Activated naive CD8-positive, alpha-beta T cell (primary cell): ENCODE results near the gene GFER.
A peak's percentile ranks its signal among the peaks of the same experiment; 100 is the strongest.

ENCODE experiments used
- H3K27ac Mint-ChIP-seq: one replicate; pipeline ENCODE4 v1.8.0; 2021; ENCODE audit warnings: mixed read lengths
- H3K27me3 Mint-ChIP-seq: one replicate; pipeline ENCODE4 v1.8.0; 2021; ENCODE audit warnings: mixed read lengths
- H3K36me3 Mint-ChIP-seq: one replicate; pipeline ENCODE4 v1.8.0; 2021; ENCODE audit warnings: mixed read lengths
- H3K4me1 Mint-ChIP-seq: one replicate; pipeline ENCODE4 v1.8.0; 2021; ENCODE audit warnings: low read depth, mixed read lengths
- H3K4me3 Mint-ChIP-seq: one replicate; pipeline ENCODE4 v1.8.0; 2021; ENCODE audit warnings: mild to moderate bottlenecking, mixed read lengths
- H3K9me3 Mint-ChIP-seq: one replicate; pipeline ENCODE4 v1.8.0; 2021; ENCODE audit warnings: low read depth, mixed read lengths

The GFER gene

GRCh38 chr16:1989209-1990100 lies 5.5 kb downstream of the GFER start, which contains the start of gene SYNGR3:
TSS of gene SYNGR3 (plus strand) at chr16:1989970. CDS start at chr16:1990103, 133 bp downstream.
- Mint-ChIP-seq H3K27ac (no peak within 1 kb of the TSS), H3K4me3 (peak within 1 kb of the TSS; percentile 78), H3K4me1 (peaks cover 19% of the 10 kb centered on the region), H3K27me3 (peaks cover 5% of the 10 kb centered on the region), H3K9me3 (no peaks in the 10 kb centered on the region), H3K36me3 (no peaks in the 10 kb centered on the region)

GRCh38 chr16:1990101-1990350 lies 6.0 kb downstream of the GFER start:
- Mint-ChIP-seq H3K27me3 (peaks cover 5% of the 10 kb centered on the region), H3K4me3 (no peak overlapping the region), H3K4me1 (peaks cover 16% of the 10 kb centered on the region), H3K36me3 (no peaks in the 10 kb centered on the region), H3K9me3 (no peaks in the 10 kb centered on the region), H3K27ac (no peak overlapping the region)

- Mint-ChIP-seq H3K27ac (peak overlapping the region; percentile 50), H3K27me3 (peaks cover 5% of the 10 kb centered on the region), H3K4me3 (peak overlapping the region; percentile 78), H3K4me1 (peaks cover 16% of the 10 kb centered on the region), H3K36me3 (no peaks in the 10 kb centered on the region), H3K9me3 (no peaks in the 10 kb centered on the region)
These were observed 6.5 kb downstream of the GFER start for GRCh38 chr16:1990351-1991134.

GRCh38 chr16:1991135-1991551 lies 7.2 kb downstream of the GFER start:
- Mint-ChIP-seq H3K9me3 (no peaks in the 10 kb centered on the region), H3K4me1 (peaks cover 17% of the 10 kb centered on the region), H3K4me3 (peak overlapping the region; percentile 78), H3K27me3 (peaks cover 5% of the 10 kb centered on the region), H3K36me3 (no peaks in the 10 kb centered on the region), H3K27ac (peak overlapping the region; percentile 54)

DNA sequence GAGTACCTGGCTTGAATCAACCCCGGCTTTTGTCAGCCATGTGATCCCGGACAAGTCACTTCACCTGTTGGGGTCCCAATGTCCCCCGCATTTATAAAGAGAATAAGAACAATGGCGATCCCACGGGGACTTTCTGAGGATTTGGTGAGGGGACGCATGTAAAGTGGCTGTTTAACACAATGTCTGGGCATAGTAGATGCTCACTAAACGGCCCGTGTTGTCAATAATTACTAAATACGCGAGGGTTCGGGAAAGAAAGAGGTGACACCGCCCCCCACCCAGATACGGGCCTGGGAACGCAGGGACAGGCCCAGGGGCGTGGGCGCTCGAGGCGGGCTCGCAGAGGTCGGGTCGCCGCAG lies 7.6 kb downstream of the GFER start:
- Mint-ChIP-seq H3K4me1 (peaks cover 19% of the 10 kb centered on the region), H3K27me3 (peaks cover 5% of the 10 kb centered on the region), H3K9me3 (no peaks in the 10 kb centered on the region), H3K27ac (peak overlapping the region; percentile 54), H3K4me3 (peak overlapping the region; percentile 78), H3K36me3 (no peaks in the 10 kb centered on the region)

DNA sequence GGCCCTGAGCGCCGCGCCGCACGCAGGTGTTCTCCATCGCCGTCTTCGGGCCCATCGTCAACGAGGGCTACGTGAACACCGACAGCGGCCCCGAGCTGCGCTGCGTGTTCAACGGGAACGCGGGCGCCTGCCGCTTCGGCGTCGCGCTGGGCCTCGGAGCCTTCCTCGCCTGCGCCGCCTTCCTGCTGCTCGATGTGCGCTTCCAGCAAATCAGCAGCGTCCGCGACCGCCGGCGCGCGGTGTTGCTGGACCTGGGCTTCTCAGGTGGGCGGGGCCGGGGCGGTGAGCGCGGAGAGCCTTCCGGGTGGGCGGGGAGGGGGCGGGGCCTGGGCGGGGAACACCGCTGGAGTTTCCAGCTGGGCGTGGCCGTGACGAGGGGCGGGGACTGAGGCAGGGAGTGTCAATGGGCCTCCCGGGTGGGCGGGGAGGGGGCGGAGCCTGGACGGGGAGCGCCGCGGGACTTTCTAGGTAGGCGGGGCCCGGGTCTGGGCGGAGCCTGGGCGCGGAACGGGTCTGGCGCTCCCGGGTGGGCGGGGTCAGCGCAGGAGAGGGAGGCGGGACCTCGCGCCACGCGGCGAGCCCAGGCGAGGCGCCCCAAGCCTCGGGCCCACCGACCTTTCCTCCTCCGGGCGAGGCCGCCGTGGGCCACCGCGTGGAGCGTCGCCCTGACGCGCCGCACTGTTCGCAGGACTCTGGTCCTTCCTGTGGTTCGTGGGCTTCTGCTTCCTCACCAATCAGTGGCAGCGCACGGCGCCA lies 8.1 kb downstream of the GFER start:
- Mint-ChIP-seq H3K9me3 (no peaks in the 10 kb centered on the region), H3K4me1 (peaks cover 19% of the 10 kb centered on the region), H3K27me3 (peaks cover 5% of the 10 kb centered on the region), H3K36me3 (no peaks in the 10 kb centered on the region), H3K4me3 (peak overlapping the region; percentile 27), H3K27ac (no peak overlapping the region)

GRCh38 chr16:1992704-1993317 lies 8.8 kb downstream of the GFER start:
- Mint-ChIP-seq H3K4me1 (peaks cover 19% of the 10 kb centered on the region), H3K27me3 (peaks cover 5% of the 10 kb centered on the region), H3K4me3 (no peak overlapping the region), H3K27ac (no peak overlapping the region), H3K9me3 (no peaks in the 10 kb centered on the region), H3K36me3 (peaks cover 2% of the 10 kb centered on the region)

DNA sequence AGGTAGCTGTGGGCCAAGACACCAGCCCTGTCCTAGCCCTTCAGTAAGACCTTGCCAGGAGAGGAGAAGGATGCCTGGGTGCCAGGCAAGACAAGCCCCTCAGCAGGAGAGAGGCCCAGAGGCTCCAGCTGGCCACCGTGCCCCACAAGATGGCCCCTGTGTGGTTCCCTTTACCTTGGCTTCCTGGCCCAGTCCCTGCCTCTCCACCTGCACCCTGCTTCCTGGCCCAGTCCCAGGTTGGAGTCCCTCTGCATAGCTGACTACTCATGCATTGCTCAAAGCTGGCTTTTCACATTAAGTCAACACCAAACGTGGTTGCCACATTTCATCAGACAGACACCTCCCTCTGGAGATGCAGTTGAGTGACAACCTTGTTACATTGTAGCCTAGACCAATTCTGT lies 9.7 kb downstream of the GFER start:
- H3K4me3 Mint-ChIP-seq = no peak overlapping the region
- H3K9me3 Mint-ChIP-seq = no peaks in the 10 kb centered on the region
- peaks cover 18% of the 10 kb centered on the region for H3K4me1 Mint-ChIP-seq
- peaks cover 3% of the 10 kb centered on the region for H3K27me3 Mint-ChIP-seq
- peak overlapping the region; percentile 8 for H3K27ac Mint-ChIP-seq
- H3K36me3 Mint-ChIP-seq = peaks cover 2% of the 10 kb centered on the region

- no peak overlapping the region for H3K27ac Mint-ChIP-seq
- H3K27me3 Mint-ChIP-seq = no peaks in the 10 kb centered on the region
- peaks cover 4% of the 10 kb centered on the region for H3K36me3 Mint-ChIP-seq
- peaks cover 8% of the 10 kb centered on the region for H3K4me1 Mint-ChIP-seq
- no peaks in the 10 kb centered on the region for H3K9me3 Mint-ChIP-seq
- H3K4me3 Mint-ChIP-seq = no peak overlapping the region
These were observed 13.7 kb downstream of the GFER start for GRCh38 chr16:1997494-1998359.

- H3K27ac Mint-ChIP-seq = no peak overlapping the region
- H3K4me3 Mint-ChIP-seq = no peak overlapping the region
- H3K36me3 Mint-ChIP-seq = peaks cover 4% of the 10 kb centered on the region
- H3K27me3 Mint-ChIP-seq = no peaks in the 10 kb centered on the region
- peaks cover 8% of the 10 kb centered on the region for H3K4me1 Mint-ChIP-seq
- H3K9me3 Mint-ChIP-seq = no peaks in the 10 kb centered on the region
These were observed 14.4 kb downstream of the GFER start for GRCh38 chr16:1998360-1998835.

- H3K27me3 Mint-ChIP-seq = no peaks in the 10 kb centered on the region
- H3K36me3 Mint-ChIP-seq = peaks cover 4% of the 10 kb centered on the region
- no peak overlapping the region for H3K4me3 Mint-ChIP-seq
- H3K27ac Mint-ChIP-seq = no peak overlapping the region
- H3K9me3 Mint-ChIP-seq = no peaks in the 10 kb centered on the region
- peaks cover 4% of the 10 kb centered on the region for H3K4me1 Mint-ChIP-seq
These were observed 15.1 kb downstream of the GFER start for GRCh38 chr16:1998852-1999801.

- no peak overlapping the region for H3K4me3 Mint-ChIP-seq
- H3K4me1 Mint-ChIP-seq = peaks cover 7% of the 10 kb centered on the region
- H3K36me3 Mint-ChIP-seq = peaks cover 4% of the 10 kb centered on the region
- H3K9me3 Mint-ChIP-seq = no peaks in the 10 kb centered on the region
- no peak overlapping the region for H3K27ac Mint-ChIP-seq
- H3K27me3 Mint-ChIP-seq = no peaks in the 10 kb centered on the region
These were observed 16.0 kb downstream of the GFER start for GRCh38 chr16:1999866-2000514.

GRCh38 chr16:2001035-2001434 lies 17.0 kb downstream of the GFER start:
- Mint-ChIP-seq H3K36me3 (peaks cover 4% of the 10 kb centered on the region), H3K4me3 (no peak overlapping the region), H3K27me3 (no peaks in the 10 kb centered on the region), H3K4me1 (peaks cover 13% of the 10 kb centered on the region), H3K27ac (no peak overlapping the region), H3K9me3 (no peaks in the 10 kb centered on the region)
